NOMO-1 (cell line): ENCODE data around the gene CACNB2.
"Not testable (repeated sequence)": the region's sequence is repeated elsewhere in the genome, so short reads cannot be mapped to it uniquely, and the experiment has no call there.

Experiments
- DNase-seq, 2 experiments: peaks; one replicate each; lab custom pipeline; 2025; ENCODE audit not compliant: unreplicated experiment in 2 of 2; lab: John Stamatoyannopoulos, UW

The CACNB2 gene

DNA sequence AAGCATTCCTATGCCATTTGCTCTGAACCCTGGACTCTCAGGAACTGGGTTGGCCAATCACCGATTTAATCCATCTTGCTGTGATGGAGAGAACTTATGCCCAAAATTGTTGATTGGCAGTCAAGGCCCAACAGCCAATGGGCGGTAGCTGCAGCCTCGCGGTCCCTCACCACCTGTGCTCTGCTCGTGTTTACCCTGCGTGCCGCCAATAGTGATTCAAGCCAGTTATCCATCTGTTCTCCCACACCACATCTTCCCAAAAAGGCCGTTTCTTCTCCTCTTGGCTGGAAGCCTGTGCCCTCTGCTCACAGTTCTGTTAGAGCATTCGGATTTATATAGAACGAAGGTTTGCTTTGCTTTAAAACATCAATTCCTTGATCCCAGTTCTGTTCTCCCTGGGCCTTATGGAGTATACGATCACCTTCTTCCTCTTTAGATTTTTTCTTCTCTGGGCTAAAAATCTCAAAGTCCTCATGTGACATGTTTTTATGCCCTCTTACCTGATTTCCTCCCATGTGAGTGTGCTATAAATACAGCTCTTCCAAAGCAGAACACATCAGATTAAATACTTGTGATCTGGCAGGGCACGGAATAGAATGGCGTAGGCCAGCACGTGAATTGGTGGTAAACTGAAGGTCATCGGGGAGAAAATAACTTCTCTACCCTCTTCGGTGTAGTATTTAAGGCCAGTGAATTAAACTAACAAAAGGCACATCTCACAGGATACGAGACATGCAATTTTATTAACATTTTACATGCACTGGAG lies 298.3 kb downstream of the CACNB2 start:
- DNase-seq, result no peak

DNA sequence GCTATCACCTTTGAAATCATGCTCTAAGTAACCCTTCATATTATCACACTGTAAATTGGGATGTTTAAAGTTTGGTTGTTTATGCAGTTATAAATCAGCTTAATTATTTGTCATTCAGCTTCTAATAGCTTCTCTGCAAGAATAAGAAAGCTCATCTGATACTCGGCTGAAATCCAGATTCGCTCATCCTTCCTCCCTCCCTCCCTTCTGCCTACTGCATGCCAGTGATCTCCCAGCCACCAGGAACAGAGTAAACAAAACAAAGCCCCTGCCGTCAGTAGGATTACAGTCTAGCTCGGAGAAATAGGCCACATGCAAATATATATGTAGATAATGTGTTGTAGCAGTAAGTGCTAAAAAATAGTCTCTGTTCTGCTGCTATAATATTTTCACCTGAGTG lies 299.4 kb downstream of the CACNB2 start:
- DNase-seq, result no peak

DNA sequence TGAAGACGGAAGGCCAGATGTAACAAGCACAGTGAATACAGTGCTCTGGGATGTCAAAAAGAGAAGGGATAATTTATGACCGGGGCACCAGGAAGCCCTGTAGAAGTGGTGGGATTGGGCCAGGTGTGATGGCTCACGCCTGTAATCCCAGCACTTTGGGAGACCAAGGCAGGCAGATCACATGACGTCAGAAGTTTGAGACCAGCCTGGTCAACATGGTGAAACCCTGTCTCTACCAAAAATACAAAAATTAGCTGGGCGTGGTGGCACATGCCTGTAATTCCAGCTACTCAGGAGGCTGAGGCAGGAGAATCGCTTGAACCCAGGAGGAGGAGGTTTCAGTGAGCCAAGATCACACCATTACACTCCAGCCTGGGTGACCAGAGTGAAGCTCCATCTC lies 305.4 kb downstream of the CACNB2 start:
- DNase-seq, result not testable (repeated sequence)

DNA sequence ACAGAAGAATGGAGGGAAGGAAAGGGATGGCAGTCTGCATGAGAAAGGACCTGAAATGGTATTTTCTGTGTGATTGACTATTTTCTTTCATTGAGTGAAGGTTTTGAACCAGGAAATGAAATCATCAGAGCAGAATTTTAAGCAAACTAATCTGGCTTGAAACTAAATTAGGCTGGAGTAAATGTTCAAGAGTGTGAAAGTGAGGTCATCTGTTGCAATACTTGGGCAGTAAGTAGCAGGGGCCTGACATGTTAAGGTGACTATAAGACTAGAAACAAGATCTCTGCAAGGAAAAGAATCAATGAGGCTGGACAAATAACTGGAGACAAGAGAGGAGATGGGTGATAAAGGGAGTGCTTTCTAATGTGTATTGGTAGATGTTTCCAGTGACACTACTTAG lies 306.0 kb downstream of the CACNB2 start:
- DNase-seq, result no peak

DNA sequence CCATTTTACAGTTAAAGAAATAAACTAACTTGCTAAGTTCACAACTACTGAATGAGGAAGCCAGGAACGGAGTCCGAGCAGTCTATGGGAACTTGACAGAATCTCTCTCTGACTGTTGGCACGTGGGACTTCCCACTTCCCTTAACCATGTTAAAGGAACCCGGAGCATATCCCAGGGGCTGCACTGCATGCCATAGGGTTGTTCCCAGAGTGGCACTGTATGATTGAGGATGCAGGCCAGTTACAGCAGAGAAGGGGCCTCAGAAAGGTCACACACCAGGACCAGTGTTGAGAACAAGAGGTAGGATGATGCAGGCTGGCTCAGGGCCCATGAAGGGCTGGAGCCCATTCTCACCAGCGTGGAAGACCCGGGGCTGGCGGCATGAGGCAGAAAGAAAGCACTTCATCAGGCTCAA lies 309.4 kb downstream of the CACNB2 start:
- peak in 1 of 2 experiments; percentile 16 for DNase-seq

DNA sequence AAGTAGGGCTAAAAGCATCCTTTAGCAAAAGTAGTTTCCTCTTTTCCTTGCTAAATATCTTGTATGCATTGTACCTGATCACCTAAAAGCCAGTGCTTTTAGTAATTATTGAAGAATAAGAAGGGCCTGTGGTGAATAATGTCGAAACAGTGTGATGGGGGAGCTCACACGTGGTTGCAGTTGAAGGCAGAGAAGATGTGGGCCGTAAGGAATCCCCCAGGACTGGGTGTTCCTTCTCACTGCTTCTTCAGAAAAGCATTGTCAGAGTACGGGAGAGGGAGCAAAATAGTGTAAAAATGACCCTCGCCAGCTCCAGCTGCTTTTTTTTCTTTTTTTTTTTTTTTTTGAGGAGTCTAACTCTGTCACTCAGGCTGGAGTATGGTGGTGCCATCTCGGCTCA lies 310.1 kb downstream of the CACNB2 start:
- no peak for DNase-seq

DNA sequence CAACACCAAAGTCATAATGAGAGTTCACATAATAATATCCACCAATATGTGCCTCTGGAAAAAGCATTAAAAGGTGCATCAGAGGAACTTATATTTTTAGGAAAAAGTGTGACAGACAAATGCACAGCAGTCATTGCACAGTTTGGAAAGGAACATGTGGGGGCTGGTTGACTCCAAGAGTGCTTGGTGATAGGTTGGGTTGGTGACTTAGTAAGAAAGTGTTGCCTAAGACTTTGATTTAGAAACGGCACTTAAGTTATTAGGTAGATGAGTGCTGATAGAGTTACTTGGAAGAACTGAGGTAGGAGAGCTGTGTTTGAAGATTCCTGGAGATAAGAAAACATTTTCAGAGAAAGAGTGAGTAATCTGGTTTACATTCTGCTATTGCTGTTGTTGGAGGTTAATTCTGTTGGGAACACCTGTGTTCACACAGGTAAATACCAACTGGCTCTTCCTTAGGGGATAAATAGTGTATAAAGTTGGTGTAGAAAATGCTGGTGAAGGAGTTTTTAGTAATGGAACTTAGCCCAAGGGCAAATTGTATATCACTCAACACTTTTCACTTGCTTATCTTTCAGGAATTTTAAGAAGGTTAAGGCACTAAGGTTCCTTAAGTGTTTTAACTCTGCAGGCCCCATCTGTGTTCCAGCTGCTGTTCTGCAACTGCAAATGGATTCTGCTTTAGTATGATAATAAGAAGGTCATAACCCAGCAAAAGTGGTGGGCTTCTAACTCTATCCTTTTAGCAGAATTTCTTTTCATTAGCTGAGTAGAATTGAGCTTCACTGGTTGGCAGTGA lies 315.1 kb downstream of the CACNB2 start:
- no peak for DNase-seq

DNA sequence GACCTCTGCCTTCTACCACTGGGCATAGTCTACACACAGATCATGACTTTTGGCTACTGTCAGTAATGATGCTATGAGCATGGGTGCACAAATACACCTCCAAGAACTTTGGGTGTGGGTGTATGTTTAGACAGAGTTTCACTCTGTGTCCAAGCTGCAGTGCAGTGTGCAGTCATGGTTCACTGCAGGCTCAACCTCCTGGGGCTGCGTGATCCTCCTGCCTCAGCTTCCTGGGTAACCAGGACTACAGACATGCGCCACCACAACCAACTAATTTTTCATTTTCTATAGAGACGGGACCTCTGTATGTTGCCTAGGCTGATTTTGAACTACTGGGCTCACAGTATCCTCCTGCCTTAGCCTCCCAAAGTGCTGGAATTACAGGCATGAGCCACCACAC lies 316.8 kb downstream of the CACNB2 start:
- DNase-seq, result no peak

DNA sequence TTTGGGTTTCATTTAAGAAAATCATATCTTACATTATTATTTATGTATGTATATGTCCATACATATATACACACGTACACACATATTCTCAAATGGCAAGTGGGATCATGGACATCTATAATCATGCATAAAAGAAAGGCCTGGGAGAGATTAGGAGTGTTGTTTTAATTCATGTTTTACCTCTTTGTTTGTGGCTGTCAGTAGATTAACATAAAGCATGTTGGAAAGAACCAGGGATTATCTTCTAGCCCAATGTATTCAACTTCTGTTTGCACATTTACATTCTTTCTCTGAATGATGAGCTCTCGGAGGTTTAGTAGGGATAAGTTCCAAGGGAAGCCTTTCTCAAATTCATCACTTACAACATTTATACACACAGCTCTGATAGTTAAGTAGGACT lies 319.8 kb downstream of the CACNB2 start:
- no peak for DNase-seq

DNA sequence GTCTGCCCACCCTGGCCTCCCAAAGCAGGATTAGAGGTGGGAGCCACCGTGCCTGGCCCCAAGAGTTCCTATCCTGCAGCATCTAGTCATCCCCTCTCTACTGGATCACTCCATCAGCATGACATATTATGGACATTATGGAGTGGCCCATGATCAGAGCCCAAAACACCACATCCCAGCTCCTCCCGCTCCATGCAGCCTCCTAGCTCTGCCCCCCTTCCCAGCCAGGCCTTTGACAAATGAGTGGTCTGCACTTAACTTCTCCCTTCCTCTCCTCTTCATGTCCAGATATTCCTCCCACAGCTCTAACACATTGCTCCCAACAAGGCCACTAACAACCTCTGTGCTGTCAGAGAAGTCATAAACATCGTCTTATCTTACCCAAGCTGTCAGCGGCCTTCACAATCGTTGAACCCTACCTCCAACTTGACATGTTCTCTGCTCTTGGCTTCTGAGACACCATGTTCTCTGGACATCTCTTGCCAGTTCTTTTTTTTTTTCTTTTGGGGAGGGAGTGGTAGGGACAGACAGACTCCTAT lies 323.5 kb downstream of the CACNB2 start:
- no peak for DNase-seq

DNA sequence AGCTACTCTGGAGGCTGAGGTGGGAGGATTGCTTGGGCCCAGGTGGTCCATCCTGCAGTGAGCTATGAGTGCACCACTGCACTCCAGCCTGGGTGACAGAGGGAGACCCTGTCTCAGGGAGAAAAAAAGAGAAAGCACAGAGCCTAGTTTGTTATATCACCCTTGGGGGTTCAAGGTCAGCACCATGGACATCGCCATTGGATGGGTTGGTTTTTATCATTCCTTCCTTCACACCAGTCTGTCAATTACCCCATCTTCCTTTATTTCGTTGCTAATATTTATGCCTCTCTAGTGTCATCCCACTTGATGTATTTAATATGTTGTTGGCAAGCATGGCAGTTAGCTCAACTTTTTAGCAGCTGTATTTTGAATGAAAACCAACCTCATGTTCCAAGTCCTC lies 328.9 kb downstream of the CACNB2 start:
- DNase-seq, result no peak

DNA sequence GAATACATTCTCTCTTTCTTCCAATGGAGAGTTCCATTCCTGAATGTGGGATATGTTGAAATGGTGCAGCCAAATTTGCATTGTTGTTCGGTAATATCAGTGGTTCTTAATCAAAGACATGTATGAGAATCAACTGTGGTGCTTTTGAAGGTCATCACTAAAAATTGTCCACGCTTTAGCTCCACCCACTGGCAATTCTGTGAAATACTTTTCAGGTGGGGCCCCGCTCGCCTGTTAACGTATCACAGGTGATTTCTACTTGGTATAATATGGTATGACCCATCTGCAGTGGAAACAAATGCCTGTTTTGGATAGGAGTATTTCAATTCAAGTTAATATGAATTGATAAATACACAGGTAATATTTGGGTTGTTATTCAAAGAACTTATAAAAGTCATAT lies 332.8 kb downstream of the CACNB2 start:
- DNase-seq, result no peak

DNA sequence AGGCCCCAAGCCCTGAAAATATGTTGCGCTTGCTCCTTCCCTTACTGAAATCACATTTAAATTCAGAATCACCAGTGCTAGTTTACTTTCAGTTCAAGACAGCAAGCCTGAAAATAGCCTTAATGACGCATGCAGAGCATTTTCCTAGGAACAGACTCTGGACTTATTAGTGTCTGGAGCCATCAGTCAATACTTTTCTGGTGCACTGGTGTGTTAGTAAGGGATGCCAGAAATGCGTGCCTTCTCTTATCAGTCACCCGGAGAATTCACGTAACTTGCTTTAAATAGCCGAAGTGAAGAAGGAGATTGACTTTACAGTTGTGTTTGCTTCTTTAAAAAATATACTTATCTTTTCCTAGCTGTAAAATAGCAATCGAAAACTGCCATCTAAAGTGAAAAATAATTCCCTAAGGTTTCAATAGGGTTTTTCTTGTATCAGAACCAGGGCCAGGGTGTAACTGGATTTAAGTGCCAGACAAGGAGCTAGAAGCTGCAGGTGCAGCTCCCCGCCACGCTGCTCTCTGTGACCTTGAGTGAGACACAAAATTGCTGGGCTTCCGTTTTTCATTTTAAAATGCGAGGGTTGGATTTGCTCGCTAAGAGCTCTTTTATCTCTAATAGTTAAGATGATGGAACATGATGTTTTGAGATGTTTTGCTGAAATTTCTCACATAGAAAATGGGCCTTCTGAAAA lies 333.3 kb downstream of the CACNB2 start:
- no peak for DNase-seq

DNA sequence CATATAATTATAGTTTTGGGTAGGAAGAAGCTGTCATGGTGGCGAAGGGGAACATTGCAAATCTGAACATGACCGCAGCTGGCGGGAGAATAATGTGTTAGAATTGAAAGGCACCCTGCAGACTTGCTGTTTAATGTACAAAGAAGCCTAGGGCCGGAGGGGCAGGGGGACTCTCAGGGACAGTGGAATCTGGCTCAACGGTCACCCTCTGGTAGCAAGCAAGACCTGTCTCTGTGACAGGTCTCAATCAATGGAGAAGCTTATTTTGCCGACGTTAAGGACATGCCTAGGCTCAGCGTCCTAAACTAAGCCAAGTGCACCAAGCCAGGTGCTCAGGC lies 333.9 kb downstream of the CACNB2 start:
- no peak for DNase-seq

DNA sequence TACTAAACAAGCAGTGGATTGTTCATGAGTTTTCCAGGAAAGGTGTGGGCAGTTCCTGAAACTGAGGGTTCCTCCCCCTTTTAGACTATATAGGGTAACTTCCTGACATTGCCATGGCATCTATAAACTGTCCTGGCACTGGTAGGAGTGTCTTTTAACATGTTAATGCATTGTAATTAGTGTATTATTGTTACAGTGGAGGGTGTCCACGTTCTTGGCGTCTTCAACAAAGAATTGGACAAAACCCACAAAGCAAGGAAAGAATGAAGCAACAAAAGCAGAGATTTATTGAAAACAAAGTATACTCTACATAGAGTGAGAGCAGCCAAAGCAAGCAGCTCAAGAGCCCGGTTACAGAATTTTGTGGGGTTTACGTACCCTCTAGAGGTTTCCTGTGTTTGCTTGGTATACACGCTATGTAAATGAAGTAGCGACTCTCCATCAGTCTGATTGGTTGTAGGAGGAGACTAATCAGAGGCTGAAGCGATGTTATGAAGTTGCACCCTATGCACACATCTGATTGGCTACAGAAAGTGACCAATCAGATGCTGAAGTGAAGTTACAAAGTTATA lies 335.9 kb downstream of the CACNB2 start:
- DNase-seq, result no peak

DNA sequence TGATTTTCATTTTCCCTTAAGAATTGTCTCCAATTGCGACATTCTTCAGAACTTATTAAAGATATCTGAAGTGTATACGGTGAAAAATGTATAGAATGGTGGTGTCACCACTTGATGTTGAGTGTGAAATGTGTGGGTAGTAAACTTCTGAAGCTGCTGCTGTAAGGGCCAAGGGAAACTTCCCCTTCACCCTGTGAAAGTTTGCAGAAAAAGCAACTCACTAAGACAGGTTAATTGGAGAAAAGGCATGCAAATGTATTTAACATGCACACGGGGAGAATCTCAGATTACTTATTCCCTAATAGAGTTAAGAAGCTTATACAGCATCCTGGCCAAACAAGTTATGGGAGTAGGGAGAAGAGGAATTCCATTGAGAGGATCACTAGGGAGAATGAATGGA lies 338.1 kb downstream of the CACNB2 start:
- no peak for DNase-seq

DNA sequence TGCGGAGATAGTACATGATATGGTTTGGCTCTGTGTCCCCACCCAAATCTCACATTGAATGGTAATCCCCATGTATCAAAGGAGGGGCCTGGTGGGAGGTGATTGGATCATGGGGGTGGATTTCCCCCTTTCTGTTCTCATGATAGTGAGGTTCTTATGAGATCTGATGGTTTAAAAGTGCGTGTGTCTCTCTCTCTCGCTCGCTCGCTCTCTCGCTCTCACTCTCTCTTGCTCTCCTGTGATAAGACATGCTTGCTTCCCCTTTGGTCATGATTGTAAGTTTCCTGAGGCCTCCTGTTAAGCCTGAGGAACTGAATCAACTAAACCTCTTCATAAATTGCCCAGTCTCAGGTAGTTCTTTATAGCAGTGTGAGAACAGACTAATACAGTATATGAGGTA lies 339.3 kb downstream of the CACNB2 start:
- DNase-seq, result no peak

DNA sequence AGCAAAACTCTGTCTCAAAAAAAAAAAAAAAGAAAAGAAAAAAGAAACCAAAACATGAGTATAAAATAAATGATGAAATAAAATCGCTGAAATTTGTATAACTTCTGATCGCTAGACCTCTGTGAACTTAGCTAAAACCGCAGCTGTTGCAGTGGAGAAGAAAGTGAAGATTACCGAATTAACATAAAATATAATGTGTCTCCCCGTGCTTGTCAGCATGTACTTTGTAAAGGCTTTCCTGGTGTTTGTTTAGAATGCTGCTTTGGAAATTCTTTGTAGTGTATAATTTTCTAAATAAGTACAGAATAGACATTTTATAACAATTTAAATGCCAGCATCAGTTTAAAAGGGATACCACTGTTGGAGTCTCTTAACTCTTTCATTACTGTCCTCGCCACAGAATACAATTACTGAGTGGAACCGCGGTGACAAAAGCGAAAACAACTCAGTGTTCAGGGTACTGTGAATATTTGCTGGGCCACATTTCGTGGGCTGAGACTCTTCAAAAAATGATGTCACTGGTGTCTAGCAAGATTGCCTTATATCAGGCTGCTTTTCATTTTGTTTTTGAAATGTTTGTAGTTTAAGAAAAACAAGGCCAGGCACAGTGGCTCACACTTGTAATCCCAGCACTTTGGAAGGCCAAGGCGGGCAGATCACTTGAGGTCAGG lies 343.4 kb downstream of the CACNB2 start:
- DNase-seq, result no peak

DNA sequence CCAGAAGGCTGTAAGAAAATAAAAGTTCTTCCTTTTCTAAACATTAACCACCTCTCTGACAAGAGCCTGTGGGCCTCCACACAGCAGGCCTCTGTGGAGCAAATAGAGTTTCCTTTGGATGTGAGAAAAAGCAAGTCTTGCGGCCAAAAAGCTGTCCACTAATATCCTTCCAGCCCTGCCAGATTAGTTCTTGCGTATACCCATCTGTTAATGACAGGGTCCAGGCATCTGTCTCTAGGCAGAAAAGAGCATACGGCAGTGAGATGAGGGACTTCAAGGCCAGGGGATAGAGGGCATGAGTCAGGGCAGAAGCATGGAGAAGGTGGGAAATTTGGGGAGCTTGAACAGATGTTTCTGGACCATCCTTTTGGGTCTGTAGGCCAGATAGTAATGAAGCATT lies 346.2 kb downstream of the CACNB2 start:
- no peak for DNase-seq

DNA sequence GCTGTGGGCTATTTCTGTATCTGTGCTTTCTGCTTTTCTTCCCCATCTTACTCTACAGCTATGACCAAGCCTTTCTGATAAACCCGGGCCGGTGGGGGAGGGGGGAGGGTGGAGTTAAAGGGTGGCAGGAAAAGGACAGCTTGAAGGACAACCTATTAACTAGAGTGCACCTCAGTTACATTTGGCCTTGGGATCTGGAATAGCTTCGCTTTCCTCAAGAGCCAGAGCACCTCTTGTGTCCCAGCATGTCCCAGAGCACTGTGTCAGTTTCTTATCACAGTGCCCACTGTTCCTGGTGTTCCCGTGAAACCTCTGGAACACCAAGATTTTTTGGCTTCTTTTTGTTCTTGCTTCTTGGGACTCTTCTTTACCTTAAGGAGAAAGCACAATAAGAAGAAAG lies 350.5 kb downstream of the CACNB2 start:
- DNase-seq, result no peak
